ENCODE measurements around the gene ARPC2. TPM values are rescaled to one million over a fixed set of nuclear protein-coding genes. Genes with fewer than 3 reads are reported as not detected.
A peak's percentile ranks its signal among the peaks of the same experiment; 100 is the strongest.

The ARPC2 gene
- total RNA-seq, 1 donor from 2014 or later: 458 TPM

DNA sequence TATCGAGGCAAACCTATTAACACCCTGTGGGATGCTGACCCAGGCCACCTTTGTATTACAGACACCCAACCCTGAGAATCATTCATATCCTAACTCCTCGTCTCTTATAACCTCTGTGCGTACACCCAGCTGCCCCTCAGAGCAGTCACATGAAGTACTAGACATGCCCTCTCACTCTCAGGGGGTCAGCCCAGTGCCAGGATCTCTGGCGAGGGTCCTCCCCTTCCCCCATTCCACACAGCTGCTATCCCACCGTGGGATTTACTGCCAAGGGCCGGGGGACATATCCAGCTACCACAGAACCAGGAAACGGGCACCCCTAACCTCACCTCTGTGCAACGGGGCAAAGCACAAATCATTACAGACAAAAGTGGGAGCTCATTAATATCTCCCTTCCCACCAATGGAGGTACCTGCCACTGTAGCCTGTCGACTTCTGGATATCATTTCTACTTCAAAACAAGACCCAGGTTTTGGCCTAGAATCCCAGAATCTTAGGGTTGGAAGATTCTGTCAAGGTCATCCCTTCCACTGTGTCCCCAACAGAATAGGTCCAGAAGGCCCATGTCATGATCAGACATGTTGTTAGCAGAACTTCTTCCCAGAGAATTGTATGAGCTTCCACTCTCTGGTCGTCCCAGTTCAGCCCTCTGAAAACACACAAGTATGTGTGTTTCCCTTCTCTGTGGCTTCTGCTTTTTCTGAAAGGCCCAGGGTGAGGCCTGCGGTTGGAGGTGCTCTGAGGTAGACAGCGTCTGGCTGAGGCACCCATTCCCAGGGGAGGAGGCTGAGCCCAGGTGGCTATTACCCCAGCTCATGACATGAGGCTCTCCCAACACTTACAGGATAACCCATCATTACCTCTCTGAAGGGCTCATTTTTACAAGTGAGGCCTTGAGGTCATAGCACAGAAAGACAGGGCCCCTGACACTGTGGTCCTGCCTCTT, 73.6 kb downstream of the ARPC2 start:
- TF ChIP-seq, protein P1, sequence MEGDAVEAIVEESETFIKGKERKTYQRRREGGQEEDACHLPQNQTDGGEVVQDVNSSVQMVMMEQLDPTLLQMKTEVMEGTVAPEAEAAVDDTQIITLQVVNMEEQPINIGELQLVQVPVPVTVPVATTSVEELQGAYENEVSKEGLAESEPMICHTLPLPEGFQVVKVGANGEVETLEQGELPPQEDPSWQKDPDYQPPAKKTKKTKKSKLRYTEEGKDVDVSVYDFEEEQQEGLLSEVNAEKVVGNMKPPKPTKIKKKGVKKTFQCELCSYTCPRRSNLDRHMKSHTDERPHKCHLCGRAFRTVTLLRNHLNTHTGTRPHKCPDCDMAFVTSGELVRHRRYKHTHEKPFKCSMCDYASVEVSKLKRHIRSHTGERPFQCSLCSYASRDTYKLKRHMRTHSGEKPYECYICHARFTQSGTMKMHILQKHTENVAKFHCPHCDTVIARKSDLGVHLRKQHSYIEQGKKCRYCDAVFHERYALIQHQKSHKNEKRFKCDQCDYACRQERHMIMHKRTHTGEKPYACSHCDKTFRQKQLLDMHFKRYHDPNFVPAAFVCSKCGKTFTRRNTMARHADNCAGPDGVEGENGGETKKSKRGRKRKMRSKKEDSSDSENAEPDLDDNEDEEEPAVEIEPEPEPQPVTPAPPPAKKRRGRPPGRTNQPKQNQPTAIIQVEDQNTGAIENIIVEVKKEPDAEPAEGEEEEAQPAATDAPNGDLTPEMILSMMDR (conservative IDR thresholded peaks at IDR 0.05; ENCODE audit: low read depth, low read length): no peak
- H3K4me3 ChIP-seq (ENCODE audit: low read depth, low read length): peak overlapping the region; percentile 72
- DNase-seq (ENCODE audit: low read depth): no peak

DNA sequence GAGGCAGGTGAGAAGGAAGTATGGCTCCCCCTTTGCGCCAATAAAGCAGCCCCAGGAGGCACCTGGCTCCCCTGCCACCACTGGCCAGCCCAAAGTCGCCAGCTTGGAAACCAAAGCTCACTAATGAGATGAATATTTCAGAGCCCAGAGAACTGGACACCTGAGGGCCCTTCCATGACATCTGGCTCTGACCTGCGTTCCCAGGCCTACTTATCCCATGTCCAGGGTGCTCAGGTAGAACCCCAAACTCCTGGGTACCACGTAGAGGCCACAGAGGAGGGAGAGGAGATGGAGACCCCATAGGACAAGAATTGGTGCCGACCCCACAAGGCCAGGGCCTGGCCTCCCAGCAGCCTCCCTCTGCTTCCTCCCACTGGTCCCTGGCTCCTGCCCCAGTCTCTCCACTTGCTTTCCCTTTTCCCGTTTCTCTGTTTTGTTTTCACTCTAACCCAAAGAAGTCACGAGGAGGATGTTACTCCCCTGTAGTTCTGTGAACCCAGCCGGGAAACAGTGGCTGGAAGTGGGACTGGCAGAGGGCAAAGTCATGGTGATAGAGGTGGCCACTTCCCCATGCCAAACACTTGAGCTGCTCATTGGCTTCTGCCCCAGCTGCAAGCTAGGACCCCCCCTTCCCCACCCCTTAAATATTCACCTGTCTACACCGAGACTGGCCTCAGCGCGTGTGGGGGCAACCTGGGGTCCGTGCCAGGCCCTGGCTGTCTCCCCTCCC, 74.5 kb downstream of the ARPC2 start:
- peak overlapping the region; percentile 72 for H3K4me3 ChIP-seq (ENCODE audit: low read depth, low read length)
- TF ChIP-seq, protein P1 (conservative IDR thresholded peaks at IDR 0.05; ENCODE audit: low read depth, low read length): no peak
- DNase-seq (ENCODE audit: low read depth): no peak

DNA sequence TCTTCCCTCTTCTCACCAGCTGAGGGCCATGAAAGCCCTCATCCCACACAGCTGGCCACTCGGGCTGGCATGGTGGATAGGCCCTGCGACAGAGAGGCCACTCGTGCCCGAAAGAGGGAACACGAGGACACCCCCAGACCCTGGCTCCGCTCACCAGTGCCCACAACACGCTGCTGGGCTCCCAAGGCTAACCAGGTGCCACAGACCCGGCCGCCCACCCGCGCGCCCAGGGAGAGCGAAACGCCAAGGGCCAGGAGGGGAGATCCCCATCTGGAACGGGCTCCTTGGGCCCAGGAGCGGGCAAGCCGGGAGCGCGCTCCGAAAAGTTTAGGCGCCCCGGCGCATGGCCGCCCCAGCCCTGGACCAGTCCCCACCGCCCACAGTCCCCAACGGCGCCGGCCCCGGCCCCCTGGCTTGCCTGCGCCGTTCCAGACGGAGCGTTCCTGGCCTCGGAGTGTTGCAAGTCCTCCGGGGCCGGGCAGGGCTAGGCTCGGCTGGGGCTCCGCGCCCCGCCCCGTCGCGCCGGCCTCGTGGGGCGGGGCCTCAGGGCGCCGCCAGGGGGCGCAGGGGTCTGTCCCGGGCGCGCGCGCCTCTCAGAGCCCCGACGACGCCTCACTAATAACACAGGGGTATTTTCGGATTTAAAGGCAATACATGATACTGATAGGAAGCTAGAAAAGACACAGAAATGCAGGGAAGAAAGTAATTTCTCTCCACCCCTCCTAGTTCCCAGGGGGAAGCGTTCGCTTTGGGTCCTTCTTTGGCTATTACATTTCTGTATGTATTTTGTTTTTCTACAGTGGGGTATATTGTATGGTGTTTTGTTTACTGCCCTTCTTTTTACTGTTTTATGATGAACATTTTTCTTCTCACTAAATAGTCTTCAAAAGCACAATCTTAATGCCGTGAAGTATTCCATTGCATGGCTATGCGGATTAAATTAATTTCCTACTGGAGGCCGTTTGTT, 75.3 kb downstream of the ARPC2 start, which contains the start of gene TMBIM1:
Gene TMBIM1, minus strand, starts transcription at position 456 of the 967 bp plus-strand sequence. CDS start 10,362 bp downstream, outside the sequence.
- TF ChIP-seq, protein P1 (conservative IDR thresholded peaks at IDR 0.05; ENCODE audit: low read depth, low read length): peak; percentile 60
- DNase-seq (ENCODE audit: low read depth): no peak
- peak within 1 kb of the TSS; percentile 72 for H3K4me3 ChIP-seq (ENCODE audit: low read depth, low read length)

DNA sequence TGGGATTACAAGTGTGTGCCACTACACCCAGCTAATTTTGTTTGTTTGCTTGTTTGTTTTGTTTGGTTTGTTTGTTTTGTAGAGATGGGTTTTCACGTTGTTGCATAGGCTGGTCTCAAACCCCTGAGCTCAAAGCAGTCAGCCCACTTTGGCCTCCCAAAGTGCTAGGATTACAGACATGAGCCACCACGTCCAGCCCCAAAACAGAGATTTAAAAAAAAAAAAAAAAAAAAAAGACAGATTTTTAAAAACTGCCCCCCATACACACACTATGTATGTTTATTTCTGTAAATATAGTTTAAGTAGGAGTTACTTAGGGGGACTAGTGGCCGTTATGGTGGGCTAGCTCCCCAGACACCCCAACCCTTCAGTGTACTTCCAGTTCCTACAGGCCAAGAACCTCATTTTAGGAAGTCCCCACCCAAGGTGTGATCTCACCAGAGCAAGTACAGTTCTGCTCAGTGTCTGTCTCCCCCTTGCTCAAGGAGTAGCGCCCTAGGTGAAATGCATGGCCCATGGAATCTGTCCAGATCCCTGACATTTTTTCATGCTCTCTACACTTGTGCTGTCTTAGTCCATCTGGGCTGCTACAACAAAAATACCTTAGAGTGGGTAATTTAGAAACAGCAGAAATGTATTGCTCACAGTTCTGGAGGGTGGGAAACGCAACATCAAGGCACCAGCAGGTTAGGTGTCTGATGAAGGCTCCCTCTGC, 76.9 kb downstream of the ARPC2 start:
- no peak for DNase-seq (ENCODE audit: low read depth)
- TF ChIP-seq, protein P1 (conservative IDR thresholded peaks at IDR 0.05; ENCODE audit: low read depth, low read length): no peak
- no peak overlapping the region for H3K4me3 ChIP-seq (ENCODE audit: low read depth, low read length)

DNA sequence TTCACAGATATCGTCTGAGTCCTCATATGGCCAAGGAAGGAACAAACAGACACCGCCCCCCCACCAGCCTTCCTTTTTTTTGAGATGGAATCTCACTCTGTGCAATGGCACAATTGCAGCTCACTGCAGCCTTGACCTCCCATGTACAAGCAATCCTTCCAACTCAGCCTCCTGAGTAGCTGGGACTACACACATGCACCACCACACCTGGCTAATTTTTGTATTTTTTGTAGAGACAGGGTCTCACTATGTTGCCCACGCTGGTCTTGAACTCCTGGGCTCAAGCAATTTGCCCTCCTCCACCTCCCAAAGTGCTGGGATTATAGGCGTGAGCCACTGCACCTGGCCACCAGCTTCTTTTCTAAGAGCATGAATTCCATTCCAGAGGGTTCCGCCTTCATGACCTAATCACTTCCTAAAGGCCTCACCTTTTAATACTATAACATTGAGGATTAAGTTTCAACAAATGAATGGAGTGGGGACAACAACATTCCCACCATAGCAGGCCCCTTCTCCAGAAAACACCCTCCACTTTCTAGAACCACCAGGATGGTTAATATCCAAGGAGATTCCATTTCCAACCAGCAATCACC, 77.5 kb downstream of the ARPC2 start:
- TF ChIP-seq, protein P1 (conservative IDR thresholded peaks at IDR 0.05; ENCODE audit: low read depth, low read length): no peak
- no peak overlapping the region for H3K4me3 ChIP-seq (ENCODE audit: low read depth, low read length)
- DNase-seq (ENCODE audit: low read depth): no peak

All from epithelial cell of proximal tubule (primary cell).